Left colon (tissue), 2 donors: ENCODE data around the gene CEMIP. TPM values are rescaled to one million over a fixed set of nuclear protein-coding genes. Genes with fewer than 3 reads are reported as not detected.

Experiments used
- ATAC-seq: fragments of 200-7000 bp; cut with Tn5 transposase; one replicate; pipeline ENCODE4 v1.9.1; 2020; ENCODE audit warnings: mild to moderate bottlenecking, moderate library complexity
- DNase-seq, 2 donors: peaks; one replicate each; pipeline ENCODE4 v3.0.0-alpha.2; 2020
- intact Hi-C, 2 donors: fragments of 100-400 bp; cut with DNase I in 1 of 2; cut with micrococcal nuclease in 1 of 2; formaldehyde crosslinking; loops; one replicate each; pipeline versions ENCODE4 v1.11.2 to v1.14.0; 2022; cut with DNase I, micrococcal nuclease
- long read RNA-seq: library from polyadenylated mRNA; unstranded; transcript quantifications from one replicate; pipeline ENCODE4 v2.0.0, GENCODE V29; 2021
- total RNA-seq, 2 donors: library from RNA; stranded (reverse); fragmentation: NEBNext Ultra II Directional; extraction: Animal tissue kit (Norgen Biotek cat#: 25700); gene quantifications; one replicate each; pipeline ENCODE4 v1.2.1, GENCODE V29; 2021
- donor health status: DM: no; HTN: no; CAD: no.
- donor health status: DM: yes; HTN: yes; CAD: no.

CEMIP gene, protein sequence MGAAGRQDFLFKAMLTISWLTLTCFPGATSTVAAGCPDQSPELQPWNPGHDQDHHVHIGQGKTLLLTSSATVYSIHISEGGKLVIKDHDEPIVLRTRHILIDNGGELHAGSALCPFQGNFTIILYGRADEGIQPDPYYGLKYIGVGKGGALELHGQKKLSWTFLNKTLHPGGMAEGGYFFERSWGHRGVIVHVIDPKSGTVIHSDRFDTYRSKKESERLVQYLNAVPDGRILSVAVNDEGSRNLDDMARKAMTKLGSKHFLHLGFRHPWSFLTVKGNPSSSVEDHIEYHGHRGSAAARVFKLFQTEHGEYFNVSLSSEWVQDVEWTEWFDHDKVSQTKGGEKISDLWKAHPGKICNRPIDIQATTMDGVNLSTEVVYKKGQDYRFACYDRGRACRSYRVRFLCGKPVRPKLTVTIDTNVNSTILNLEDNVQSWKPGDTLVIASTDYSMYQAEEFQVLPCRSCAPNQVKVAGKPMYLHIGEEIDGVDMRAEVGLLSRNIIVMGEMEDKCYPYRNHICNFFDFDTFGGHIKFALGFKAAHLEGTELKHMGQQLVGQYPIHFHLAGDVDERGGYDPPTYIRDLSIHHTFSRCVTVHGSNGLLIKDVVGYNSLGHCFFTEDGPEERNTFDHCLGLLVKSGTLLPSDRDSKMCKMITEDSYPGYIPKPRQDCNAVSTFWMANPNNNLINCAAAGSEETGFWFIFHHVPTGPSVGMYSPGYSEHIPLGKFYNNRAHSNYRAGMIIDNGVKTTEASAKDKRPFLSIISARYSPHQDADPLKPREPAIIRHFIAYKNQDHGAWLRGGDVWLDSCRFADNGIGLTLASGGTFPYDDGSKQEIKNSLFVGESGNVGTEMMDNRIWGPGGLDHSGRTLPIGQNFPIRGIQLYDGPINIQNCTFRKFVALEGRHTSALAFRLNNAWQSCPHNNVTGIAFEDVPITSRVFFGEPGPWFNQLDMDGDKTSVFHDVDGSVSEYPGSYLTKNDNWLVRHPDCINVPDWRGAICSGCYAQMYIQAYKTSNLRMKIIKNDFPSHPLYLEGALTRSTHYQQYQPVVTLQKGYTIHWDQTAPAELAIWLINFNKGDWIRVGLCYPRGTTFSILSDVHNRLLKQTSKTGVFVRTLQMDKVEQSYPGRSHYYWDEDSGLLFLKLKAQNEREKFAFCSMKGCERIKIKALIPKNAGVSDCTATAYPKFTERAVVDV (N-terminal part only)
- 1 to 10 TPM; 1.1 to 1.7 TPM for total RNA-seq
- long read RNA-seq, result 0 reads

GRCh38 chr15:80778964-80779657, at the start of gene CEMIP:
Gene CEMIP, plus strand, starts transcription at chr15:80779370. Its CDS starts 94,510 bp downstream, at chr15:80873880.
- intact Hi-C loops, result loop anchor here in 1 of 2 donors (5.0 kb wide), 2 partner anchors 212 to 322 kb away; no protein-coding TSS in a partner anchor
- DNase-seq (peak; percentile 52 to 82), ATAC-seq (peak; percentile 78)

GRCh38 chr15:80730387-80730786, 48.8 kb upstream of the CEMIP start:
- intact Hi-C loops, result no loop called here
- no peak for ATAC-seq
- DNase-seq, result no peak

DNA sequence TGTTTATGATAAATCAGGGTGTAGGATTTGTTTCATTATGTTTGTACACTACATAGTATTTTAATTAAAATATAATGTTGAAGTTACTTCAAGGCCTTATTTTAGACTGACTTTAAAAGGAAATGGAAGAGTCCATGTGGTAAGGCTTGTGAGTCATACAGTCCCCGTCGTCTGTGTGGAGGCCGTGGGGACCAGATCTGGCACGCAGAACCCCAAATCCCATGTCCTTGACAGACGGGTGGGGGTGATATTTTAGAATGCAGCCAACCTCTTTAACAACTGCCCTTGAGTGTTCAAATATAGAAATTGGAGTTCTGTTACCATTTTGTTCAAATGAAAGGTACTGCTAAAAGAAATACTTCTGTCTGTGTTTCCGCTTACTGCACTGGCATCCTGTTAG, 48.2 kb upstream of the CEMIP start:
- ATAC-seq, result no peak
- DNase-seq, result no peak
- intact Hi-C loops, result no loop called here

DNA sequence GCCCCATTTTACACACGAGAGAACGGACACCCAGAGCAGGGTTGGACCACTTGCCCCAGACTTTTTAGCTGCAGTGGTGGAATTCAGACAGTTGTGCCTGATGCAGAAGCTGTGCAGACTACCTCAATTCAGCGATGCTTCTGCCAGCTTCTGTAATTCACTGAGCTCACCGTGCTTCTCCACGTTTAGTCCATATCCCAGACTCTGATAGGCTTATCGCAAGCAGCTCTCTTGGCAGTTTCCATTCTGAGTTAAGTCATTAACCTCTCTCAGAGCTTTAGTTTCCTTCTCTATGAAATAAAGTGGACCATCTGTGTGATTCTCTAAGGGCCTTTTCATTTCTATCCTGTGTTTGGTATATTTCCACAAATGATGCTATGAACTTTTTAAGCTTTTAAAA, 47.0 kb upstream of the CEMIP start:
- DNase-seq (no peak), ATAC-seq (no peak)
- intact Hi-C loops, result no loop called here

GRCh38 chr15:80732818-80733217, 46.4 kb upstream of the CEMIP start:
- intact Hi-C loops, result no loop called here

DNA sequence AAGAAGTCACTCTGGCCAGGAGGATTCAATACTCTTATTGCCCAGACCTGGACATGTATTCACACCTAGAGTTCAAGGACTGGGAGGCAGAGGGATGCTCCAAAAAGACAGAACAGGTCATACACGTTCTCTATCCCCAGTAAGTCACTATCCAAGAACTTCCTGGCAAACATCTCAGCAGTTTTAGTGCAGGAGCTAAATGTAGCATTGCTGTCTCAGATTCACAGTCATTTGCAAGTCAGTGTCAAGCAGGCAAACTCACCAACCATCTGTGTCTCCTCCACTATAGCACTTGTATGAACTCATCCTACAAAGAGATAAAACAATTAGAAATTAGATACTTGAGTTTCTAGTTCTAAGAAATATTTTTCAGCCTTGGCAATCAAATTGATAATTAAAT, 45.7 kb upstream of the CEMIP start:
- intact Hi-C loops, result no loop called here
- no peak for DNase-seq
- no peak for ATAC-seq

More at GRCh38 chr15:80732818-80733217, 46.4 kb upstream of the CEMIP start:
- ATAC-seq, result peak; percentile 12
- no peak for DNase-seq

GRCh38 chr15:80735344-80735743, 43.8 kb upstream of the CEMIP start:
- no peak for ATAC-seq
- intact Hi-C loops, result no loop called here
- no peak for DNase-seq

GRCh38 chr15:80736560-80736959, 42.6 kb upstream of the CEMIP start:
- DNase-seq, result no peak
- no peak for ATAC-seq
- intact Hi-C loops, result no loop called here

- intact Hi-C loops, result no loop called here
- ATAC-seq (peak; percentile 70), DNase-seq (no peak)
Observed at GRCh38 chr15:80739919-80740318, 39.3 kb upstream of the CEMIP start.

DNA sequence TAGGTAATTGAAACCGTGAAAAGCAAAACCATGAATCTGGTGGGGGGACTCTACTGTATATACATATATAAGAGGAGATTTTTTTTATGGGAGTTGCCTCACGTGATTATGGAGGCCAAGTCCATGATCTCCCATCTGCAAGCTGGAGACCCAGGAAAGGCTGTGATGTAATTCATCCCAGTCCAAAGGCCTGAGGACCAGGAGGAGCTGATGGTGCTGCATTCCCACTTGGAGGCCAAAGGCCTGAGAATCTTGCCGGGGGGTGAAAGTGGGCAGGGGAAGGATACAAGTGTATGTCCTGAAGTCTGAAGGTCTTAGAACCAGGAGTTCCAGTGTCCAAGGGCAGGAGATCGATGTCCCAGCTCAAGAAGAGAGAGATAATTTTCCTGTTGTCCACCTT, 37.1 kb upstream of the CEMIP start:
- no peak for DNase-seq
- intact Hi-C loops, result no loop called here

GRCh38 chr15:80743189-80743833, 35.9 kb upstream of the CEMIP start:
- DNase-seq (peak in 1 of 2 donors; percentile 24), ATAC-seq (peak; percentile 83)
- intact Hi-C loops, result no loop called here

More for the DNA sequence above, 37.1 kb upstream of the CEMIP start:
- ATAC-seq, result no peak

GRCh38 chr15:80744415-80744814, 34.8 kb upstream of the CEMIP start:
- ATAC-seq, result no peak
- intact Hi-C loops, result no loop called here
- DNase-seq, result no peak

DNA sequence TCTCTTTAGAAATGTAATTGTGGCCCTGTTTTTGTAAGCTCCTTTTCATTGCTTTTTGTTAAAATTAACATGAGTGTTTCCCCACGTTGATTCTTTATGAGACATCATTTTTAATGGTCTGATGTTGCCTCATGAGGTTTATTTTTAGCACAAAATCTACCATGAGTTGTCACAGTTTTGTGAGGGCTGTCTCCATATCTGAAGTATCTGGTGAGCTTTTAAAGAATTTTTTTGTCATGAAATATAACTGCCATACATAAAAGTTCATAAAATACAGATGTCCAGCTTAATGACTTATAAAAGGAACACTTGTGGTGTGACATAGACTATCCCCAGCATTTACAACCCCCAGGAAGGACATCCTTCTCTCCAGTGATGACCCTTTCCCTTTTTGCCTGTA, 34.3 kb upstream of the CEMIP start:
- intact Hi-C loops, result no loop called here
- no peak for ATAC-seq

DNA sequence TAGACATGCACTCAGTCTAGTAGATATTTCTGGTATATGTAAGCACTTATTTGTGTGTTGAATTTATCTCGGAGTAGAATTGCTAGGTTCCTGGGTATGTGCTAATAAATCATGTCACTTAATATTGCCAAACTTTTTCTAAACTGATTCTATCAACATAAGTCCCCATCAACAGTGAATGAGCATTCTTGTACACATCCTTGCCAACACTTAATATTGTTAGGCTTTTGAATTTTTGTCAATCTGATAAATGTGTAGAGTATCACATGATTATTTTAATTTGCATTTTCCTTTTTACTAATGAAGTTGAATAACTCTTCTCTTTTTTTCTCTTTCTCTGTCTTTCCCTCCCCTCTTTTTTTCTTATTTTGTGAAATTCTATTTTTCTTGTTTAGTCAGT, 33.3 kb upstream of the CEMIP start:
- DNase-seq, result no peak
- no peak for ATAC-seq
- intact Hi-C loops, result no loop called here

More for the DNA sequence above, 34.3 kb upstream of the CEMIP start:
- DNase-seq, result no peak

DNA sequence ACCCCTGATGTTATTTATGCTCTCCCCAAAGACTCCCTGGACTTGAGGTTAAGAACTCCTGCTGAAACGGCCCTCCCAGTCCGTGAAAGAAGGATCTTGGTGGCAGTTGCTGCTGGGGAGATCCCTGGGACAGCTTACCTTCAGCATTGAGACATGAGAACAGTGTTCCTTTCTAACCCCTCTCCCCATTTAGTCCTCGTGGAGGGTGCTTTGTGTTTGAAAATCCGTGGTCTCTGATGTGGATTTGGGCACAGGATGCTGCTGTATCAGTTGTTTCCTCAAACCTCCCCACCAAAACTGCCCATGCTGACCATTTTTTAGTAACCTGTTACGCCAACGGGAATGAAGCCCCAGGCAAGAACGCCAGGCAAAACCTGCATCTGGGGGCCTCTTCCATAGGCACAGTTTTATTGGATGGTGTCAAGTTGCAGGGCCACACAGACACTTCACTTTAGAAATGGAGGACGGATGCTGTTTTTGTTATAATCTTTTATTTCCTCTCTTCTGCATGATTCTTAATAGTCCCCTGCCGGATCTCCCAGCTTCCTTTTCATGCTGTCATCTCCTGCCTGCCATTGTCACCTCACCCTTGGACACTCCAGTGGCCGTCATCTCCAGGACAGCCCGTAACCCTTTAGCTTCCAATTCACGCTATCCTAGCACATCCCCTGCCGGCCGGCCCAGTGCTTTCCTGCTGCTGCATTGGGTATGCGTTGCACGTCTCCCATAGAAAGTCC, 31.7 kb upstream of the CEMIP start:
- intact Hi-C loops, result no loop called here
- no peak for DNase-seq
- ATAC-seq, result no peak

GRCh38 chr15:80749589-80749988, 29.6 kb upstream of the CEMIP start:
- DNase-seq (no peak), ATAC-seq (peak; percentile 31)
- intact Hi-C loops, result no loop called here

- intact Hi-C loops, result no loop called here
- ATAC-seq (no peak), DNase-seq (no peak)
Observed at GRCh38 chr15:80750575-80750974, 28.6 kb upstream of the CEMIP start.
